ENCODE measurements around the gene RXRG. TPM values are rescaled to one million over a fixed set of nuclear protein-coding genes. Genes with fewer than 3 reads are reported as not detected.
A peak's percentile ranks its signal among the peaks of the same experiment; 100 is the strongest.

Gene RXRG
- total RNA-seq (2021) (not detected in 2 replicates), Bru-seq, nascent RNA (percentile 12 among the genes with signal in this experiment), BruChase-seq, experiment 1, labeled RNA remaining after a 2-hour chase (not detected), BruChase-seq, experiment 2, labeled RNA remaining after a 6-hour chase (percentile 7 among the genes with signal in this experiment)
- long read RNA-seq, partial matches to known transcripts, result 0 of 1 reads
- long read RNA-seq, other reads (novel, unspliced or antisense), result 0 of 1 reads

GRCh38 chr1:165444897-165445370 lies at the start of gene RXRG:
Gene RXRG (minus strand): TSS chr1:165445126. CDS start chr1:165444893, 233 bp downstream.
- peak; percentile 68 for TF ChIP-seq EZH2 (IDR thresholded peaks at IDR 0.05; ENCODE audit: borderline replicate concordance, low read depth, low read length, poor library complexity, severe bottlenecking)
- no peak for TF ChIP-seq CTCF (conservative IDR thresholded peaks at IDR 0.05; ENCODE audit: low read depth, low read length)
- BruUV-seq (replicated peaks), result no TSS peak
- Histone ChIP-seq H3K27ac (ENCODE audit: low read depth, low read length, poor library complexity, severe bottlenecking) (no peak within 1 kb of the TSS), H3K4me1 (ENCODE audit: insufficient read depth, low read length, poor library complexity, severe bottlenecking) (peaks cover 5% of the 10 kb centered on the region), H3K27me3 (replicated peaks; ENCODE audit: insufficient read depth, low read depth, low read length, poor library complexity) (peaks cover 52% of the 10 kb centered on the region), H3K9me3 (ENCODE audit: low read depth, low read length, poor library complexity, severe bottlenecking) (no peaks in the 10 kb centered on the region), H3K4me3 (ENCODE audit: low read depth, low read length, poor library complexity, severe bottlenecking) (peak within 1 kb of the TSS; percentile 31), H3K36me3 (ENCODE audit: insufficient read depth, low read length, poor library complexity, severe bottlenecking) (no peaks in the 10 kb centered on the region)
- peak; percentile 48 for DNase-seq (ENCODE audit: low spot score)
- POLR2A ChIA-PET (ENCODE audit: low non-redundant PET), result no interaction called here
- CTCF ChIA-PET, result no interaction called here
- intact Hi-C loops (cut with micrococcal nuclease; ENCODE audit: unreplicated experiment), result no loop called here

- H3K27me3 ChIP-seq (replicated peaks; ENCODE audit: insufficient read depth, low read depth, low read length, poor library complexity), result no peaks in the 10 kb centered on the region
- DNase-seq (ENCODE audit: low spot score), result no peak
- ChIA-PET POLR2A (ENCODE audit: low non-redundant PET) (no interaction called here), CTCF (no interaction called here)
- intact Hi-C loops (cut with micrococcal nuclease; ENCODE audit: unreplicated experiment), result no loop called here
- H3K4me3 ChIP-seq (ENCODE audit: low read depth, low read length, poor library complexity, severe bottlenecking), result no peak overlapping the region
- no peak overlapping the region for H3K27ac ChIP-seq (ENCODE audit: low read depth, low read length, poor library complexity, severe bottlenecking)
- no peaks in the 10 kb centered on the region for H3K9me3 ChIP-seq (ENCODE audit: low read depth, low read length, poor library complexity, severe bottlenecking)
- TF ChIP-seq EZH2 (IDR thresholded peaks at IDR 0.05; ENCODE audit: borderline replicate concordance, low read depth, low read length, poor library complexity, severe bottlenecking) (no peak), CTCF (conservative IDR thresholded peaks at IDR 0.05; ENCODE audit: low read depth, low read length) (no peak)
- no peaks in the 10 kb centered on the region for H3K36me3 ChIP-seq (ENCODE audit: insufficient read depth, low read length, poor library complexity, severe bottlenecking)
- no peaks in the 10 kb centered on the region for H3K4me1 ChIP-seq (ENCODE audit: insufficient read depth, low read length, poor library complexity, severe bottlenecking)
- BruUV-seq (replicated peaks), result no TSS peak
These were observed 48.0 kb upstream of the RXRG start for GRCh38 chr1:165492845-165493373.

- no peak for DNase-seq (ENCODE audit: low spot score)
- no TSS peak for BruUV-seq (replicated peaks)
- CTCF ChIA-PET, result no interaction called here
- Histone ChIP-seq H3K36me3 (ENCODE audit: insufficient read depth, low read length, poor library complexity, severe bottlenecking) (no peaks in the 10 kb centered on the region), H3K4me1 (ENCODE audit: insufficient read depth, low read length, poor library complexity, severe bottlenecking) (no peaks in the 10 kb centered on the region), H3K27ac (ENCODE audit: low read depth, low read length, poor library complexity, severe bottlenecking) (no peak overlapping the region), H3K9me3 (ENCODE audit: low read depth, low read length, poor library complexity, severe bottlenecking) (no peaks in the 10 kb centered on the region), H3K27me3 (replicated peaks; ENCODE audit: insufficient read depth, low read depth, low read length, poor library complexity) (no peaks in the 10 kb centered on the region), H3K4me3 (ENCODE audit: low read depth, low read length, poor library complexity, severe bottlenecking) (no peak overlapping the region)
- POLR2A ChIA-PET (ENCODE audit: low non-redundant PET), result no interaction called here
- intact Hi-C loops (cut with micrococcal nuclease; ENCODE audit: unreplicated experiment), result no loop called here
- no peak for TF ChIP-seq CTCF (conservative IDR thresholded peaks at IDR 0.05; ENCODE audit: low read depth, low read length)
- no peak for TF ChIP-seq EZH2 (IDR thresholded peaks at IDR 0.05; ENCODE audit: borderline replicate concordance, low read depth, low read length, poor library complexity, severe bottlenecking)
These were observed 45.2 kb upstream of the RXRG start for GRCh38 chr1:165490175-165490574.

Data from A673 (cell line).